ENCODE data around the gene MAPK6. TPM values are rescaled to one million over a fixed set of nuclear protein-coding genes. Genes with fewer than 3 reads are reported as not detected.

Gene MAPK6
- polyA plus RNA-seq, 1 donor from 2014 or later = 140 TPM

DNA sequence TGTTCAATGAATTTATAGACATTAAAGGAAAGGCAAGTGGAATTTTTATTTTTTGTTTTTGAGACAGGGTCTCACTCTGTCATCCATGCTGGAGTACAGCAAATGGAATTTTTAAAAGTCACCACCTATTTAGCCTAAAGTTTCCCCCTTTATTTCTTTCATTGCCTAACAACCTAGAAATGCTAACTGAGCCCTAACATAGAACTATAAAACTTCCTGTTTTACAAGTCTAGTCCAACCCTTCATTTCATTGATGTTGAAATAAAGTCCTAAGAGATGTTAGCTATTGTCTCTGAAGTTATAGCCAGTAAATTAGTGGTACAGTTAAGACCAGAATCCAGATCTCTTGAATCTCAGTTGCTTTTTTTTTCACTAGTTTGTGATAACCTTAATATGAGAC is 39.0 kb downstream of the MAPK6 start:
- H3K27ac ChIP-seq (ENCODE audit: low read length) = no peak overlapping the region
- TF ChIP-seq EP300 (conservative IDR thresholded peaks at IDR 0.05; ENCODE audit: poor library complexity, severe bottlenecking) (no peak), TAF1 (IDR thresholded peaks at IDR 0.05; ENCODE audit: low read depth) (no peak), SMC3 (conservative IDR thresholded peaks at IDR 0.05; ENCODE audit: poor library complexity) (no peak)
- TF ChIP-seq, protein P1, sequence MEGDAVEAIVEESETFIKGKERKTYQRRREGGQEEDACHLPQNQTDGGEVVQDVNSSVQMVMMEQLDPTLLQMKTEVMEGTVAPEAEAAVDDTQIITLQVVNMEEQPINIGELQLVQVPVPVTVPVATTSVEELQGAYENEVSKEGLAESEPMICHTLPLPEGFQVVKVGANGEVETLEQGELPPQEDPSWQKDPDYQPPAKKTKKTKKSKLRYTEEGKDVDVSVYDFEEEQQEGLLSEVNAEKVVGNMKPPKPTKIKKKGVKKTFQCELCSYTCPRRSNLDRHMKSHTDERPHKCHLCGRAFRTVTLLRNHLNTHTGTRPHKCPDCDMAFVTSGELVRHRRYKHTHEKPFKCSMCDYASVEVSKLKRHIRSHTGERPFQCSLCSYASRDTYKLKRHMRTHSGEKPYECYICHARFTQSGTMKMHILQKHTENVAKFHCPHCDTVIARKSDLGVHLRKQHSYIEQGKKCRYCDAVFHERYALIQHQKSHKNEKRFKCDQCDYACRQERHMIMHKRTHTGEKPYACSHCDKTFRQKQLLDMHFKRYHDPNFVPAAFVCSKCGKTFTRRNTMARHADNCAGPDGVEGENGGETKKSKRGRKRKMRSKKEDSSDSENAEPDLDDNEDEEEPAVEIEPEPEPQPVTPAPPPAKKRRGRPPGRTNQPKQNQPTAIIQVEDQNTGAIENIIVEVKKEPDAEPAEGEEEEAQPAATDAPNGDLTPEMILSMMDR (IDR thresholded peaks at IDR 0.05; ENCODE audit: poor library complexity, severe bottlenecking) = no peak
- TF ChIP-seq, protein P2, sequence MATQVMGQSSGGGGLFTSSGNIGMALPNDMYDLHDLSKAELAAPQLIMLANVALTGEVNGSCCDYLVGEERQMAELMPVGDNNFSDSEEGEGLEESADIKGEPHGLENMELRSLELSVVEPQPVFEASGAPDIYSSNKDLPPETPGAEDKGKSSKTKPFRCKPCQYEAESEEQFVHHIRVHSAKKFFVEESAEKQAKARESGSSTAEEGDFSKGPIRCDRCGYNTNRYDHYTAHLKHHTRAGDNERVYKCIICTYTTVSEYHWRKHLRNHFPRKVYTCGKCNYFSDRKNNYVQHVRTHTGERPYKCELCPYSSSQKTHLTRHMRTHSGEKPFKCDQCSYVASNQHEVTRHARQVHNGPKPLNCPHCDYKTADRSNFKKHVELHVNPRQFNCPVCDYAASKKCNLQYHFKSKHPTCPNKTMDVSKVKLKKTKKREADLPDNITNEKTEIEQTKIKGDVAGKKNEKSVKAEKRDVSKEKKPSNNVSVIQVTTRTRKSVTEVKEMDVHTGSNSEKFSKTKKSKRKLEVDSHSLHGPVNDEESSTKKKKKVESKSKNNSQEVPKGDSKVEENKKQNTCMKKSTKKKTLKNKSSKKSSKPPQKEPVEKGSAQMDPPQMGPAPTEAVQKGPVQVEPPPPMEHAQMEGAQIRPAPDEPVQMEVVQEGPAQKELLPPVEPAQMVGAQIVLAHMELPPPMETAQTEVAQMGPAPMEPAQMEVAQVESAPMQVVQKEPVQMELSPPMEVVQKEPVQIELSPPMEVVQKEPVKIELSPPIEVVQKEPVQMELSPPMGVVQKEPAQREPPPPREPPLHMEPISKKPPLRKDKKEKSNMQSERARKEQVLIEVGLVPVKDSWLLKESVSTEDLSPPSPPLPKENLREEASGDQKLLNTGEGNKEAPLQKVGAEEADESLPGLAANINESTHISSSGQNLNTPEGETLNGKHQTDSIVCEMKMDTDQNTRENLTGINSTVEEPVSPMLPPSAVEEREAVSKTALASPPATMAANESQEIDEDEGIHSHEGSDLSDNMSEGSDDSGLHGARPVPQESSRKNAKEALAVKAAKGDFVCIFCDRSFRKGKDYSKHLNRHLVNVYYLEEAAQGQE (IDR thresholded peaks at IDR 0.05; ENCODE audit: borderline replicate concordance) = no peak
- peaks cover under 1% of the 10 kb centered on the region for H3K9me3 ChIP-seq (ENCODE audit: low read length)
- no peaks in the 10 kb centered on the region for H4K20me1 ChIP-seq (ENCODE audit: insufficient read depth)
- no peaks in the 10 kb centered on the region for H3K27me3 ChIP-seq (ENCODE audit: insufficient read depth, low read depth, low read length)
- H3K36me3 ChIP-seq (ENCODE audit: insufficient read depth, low read length) = peaks cover 13% of the 10 kb centered on the region
- H3K79me2 ChIP-seq (replicated peaks; ENCODE audit: insufficient read depth, low read length) = no peaks in the 10 kb centered on the region
- no peaks in the 10 kb centered on the region for H3K9me2 ChIP-seq (ENCODE audit: insufficient read depth, low read length)
- H2AFZ ChIP-seq (ENCODE audit: low read depth, low read length) = no peak overlapping the region
- H3K4me2 ChIP-seq (ENCODE audit: low read length) = no peak overlapping the region
- no peak overlapping the region for H3K9ac ChIP-seq (ENCODE audit: low read length)
- H3K4me3 ChIP-seq (ENCODE audit: low read length) = no peak overlapping the region
- no peaks in the 10 kb centered on the region for H3F3A ChIP-seq (ENCODE audit: insufficient read depth, low read length, poor library complexity, severe bottlenecking)

DNA sequence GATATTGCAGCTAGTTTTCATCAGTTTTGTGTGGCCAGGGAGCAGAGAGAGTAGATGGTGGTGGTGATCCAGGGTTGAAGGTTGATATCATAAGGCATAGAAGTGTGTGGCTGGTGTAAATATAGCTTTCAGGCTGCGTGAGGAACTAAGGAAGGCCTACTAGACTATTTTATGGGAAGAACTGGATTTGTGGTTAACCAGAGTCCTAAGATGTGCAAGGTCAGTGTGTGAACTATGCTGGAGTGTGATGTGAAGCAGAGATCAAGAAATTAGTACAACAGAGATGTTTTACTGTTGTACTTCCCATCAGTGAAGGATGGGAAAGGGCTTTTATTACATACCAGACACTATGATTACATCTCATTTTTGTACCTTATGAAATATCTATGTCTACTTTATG is 41.5 kb downstream of the MAPK6 start:
- no peaks in the 10 kb centered on the region for H3K27me3 ChIP-seq (ENCODE audit: insufficient read depth, low read depth, low read length)
- H3K27ac ChIP-seq (ENCODE audit: low read length) = no peak overlapping the region
- no peaks in the 10 kb centered on the region for H3K79me2 ChIP-seq (replicated peaks; ENCODE audit: insufficient read depth, low read length)
- H3K9me3 ChIP-seq (ENCODE audit: low read length) = no peaks in the 10 kb centered on the region
- H3K4me2 ChIP-seq (ENCODE audit: low read length) = no peak overlapping the region
- no peaks in the 10 kb centered on the region for H3F3A ChIP-seq (ENCODE audit: insufficient read depth, low read length, poor library complexity, severe bottlenecking)
- H3K36me3 ChIP-seq (ENCODE audit: insufficient read depth, low read length) = peaks cover 18% of the 10 kb centered on the region
- H3K9ac ChIP-seq (ENCODE audit: low read length) = no peak overlapping the region
- TF ChIP-seq EZH2 (IDR thresholded peaks at IDR 0.05; ENCODE audit: borderline replicate concordance, insufficient read depth, low read length, poor library complexity, severe bottlenecking) = no peak
- TF ChIP-seq, protein P1 (IDR thresholded peaks at IDR 0.05; ENCODE audit: poor library complexity, severe bottlenecking) = no peak
- TF ChIP-seq, protein P2 (IDR thresholded peaks at IDR 0.05; ENCODE audit: borderline replicate concordance) = no peak
- no peak for TF ChIP-seq RAD21 (conservative IDR thresholded peaks at IDR 0.05)
- TF ChIP-seq EP300 (conservative IDR thresholded peaks at IDR 0.05; ENCODE audit: poor library complexity, severe bottlenecking) = no peak
- no peak for TF ChIP-seq SMC3 (conservative IDR thresholded peaks at IDR 0.05; ENCODE audit: poor library complexity)
- TF ChIP-seq MXI1 (conservative IDR thresholded peaks at IDR 0.05; ENCODE audit: poor library complexity, severe bottlenecking) = no peak
- TF ChIP-seq TAF1 (IDR thresholded peaks at IDR 0.05; ENCODE audit: low read depth) = no peak
- TF ChIP-seq POLR2AphosphoS5 (IDR thresholded peaks at IDR 0.05) = no peak
- H3K9me2 ChIP-seq (ENCODE audit: insufficient read depth, low read length) = no peaks in the 10 kb centered on the region
- no peak overlapping the region for H2AFZ ChIP-seq (ENCODE audit: low read depth, low read length)
- no peaks in the 10 kb centered on the region for H4K20me1 ChIP-seq (ENCODE audit: insufficient read depth)
- H3K4me3 ChIP-seq (ENCODE audit: low read length) = no peak overlapping the region

Measured in neural cell (in vitro differentiated cells).